HL-60 (cell line): ENCODE measurements around the gene EIF2B5.

Experiments
- GABPA ChIP-seq: IDR thresholded peaks from 2 replicates; pipeline ENCODE4 v1.6.1; 2012; ENCODE audit warnings: low read depth
- TF ChIP-seq, protein P1 (sequence below): IDR thresholded peaks from one replicate; pipeline ENCODE4 v1.5.1; 2011; ENCODE audit warnings: low read length, control low read depth, inconsistent platforms; ENCODE audit not compliant: insufficient read depth

DNA sequence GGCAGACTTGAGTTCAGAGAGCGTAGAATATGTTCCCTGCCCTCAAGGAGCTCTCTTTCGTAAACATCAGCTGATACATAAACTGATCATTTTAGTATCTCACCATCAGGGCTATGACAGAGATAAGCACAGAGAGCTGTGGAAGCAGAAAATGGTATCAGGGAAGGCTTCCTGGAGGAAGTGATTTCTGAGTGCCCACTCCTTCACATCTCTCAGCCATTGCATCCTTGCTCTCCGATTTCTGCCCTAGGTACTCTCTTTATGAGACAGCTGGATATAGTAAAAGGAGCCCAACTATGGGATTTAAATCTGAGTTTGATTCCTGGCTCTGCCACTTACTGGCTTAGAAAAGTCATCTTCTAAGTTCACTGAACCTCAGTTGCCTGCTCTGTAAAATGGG is 30.4 kb downstream of the EIF2B5 start:
- TF ChIP-seq, protein P1, sequence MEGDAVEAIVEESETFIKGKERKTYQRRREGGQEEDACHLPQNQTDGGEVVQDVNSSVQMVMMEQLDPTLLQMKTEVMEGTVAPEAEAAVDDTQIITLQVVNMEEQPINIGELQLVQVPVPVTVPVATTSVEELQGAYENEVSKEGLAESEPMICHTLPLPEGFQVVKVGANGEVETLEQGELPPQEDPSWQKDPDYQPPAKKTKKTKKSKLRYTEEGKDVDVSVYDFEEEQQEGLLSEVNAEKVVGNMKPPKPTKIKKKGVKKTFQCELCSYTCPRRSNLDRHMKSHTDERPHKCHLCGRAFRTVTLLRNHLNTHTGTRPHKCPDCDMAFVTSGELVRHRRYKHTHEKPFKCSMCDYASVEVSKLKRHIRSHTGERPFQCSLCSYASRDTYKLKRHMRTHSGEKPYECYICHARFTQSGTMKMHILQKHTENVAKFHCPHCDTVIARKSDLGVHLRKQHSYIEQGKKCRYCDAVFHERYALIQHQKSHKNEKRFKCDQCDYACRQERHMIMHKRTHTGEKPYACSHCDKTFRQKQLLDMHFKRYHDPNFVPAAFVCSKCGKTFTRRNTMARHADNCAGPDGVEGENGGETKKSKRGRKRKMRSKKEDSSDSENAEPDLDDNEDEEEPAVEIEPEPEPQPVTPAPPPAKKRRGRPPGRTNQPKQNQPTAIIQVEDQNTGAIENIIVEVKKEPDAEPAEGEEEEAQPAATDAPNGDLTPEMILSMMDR: no peak
- TF ChIP-seq GABPA: no peak
